Thoracic aorta (tissue), 2 donors: ENCODE measurements around the gene AP1S3. TPM values are rescaled to one million over a fixed set of nuclear protein-coding genes. Genes with fewer than 3 reads are reported as not detected.
"Not testable (repeated sequence)": the region's sequence is repeated elsewhere in the genome, so short reads cannot be mapped to it uniquely, and the experiment has no call there.

Source experiments
- ATAC-seq: fragments of 150-250 bp; one replicate; pipeline ENCODE4 v1.8.0; 2017; ENCODE audit warnings: low read depth; ENCODE audit not compliant: insufficient number of reproducible peaks, low FRiP score
- DNase-seq: peaks from one replicate; pipeline ENCODE4 v3.0.0-alpha.2; 2020; ENCODE audit warnings: low spot score
- H3K27ac ChIP-seq, 2 donors: fragments of 200-600 bp; sonication (generic); 1 replicate in 1 of 2; 2 replicates in 1 of 2; pipeline ENCODE4 v1.5.1; 2016; ENCODE audit warnings: mild to moderate bottlenecking in 2 of 2, moderate library complexity in 2 of 2
- H3K27me3 ChIP-seq: fragments of 200-600 bp; sonication (generic); replicated peaks from 2 replicates; pipeline ENCODE4 v1.6.0; 2016; ENCODE audit warnings: mild to moderate bottlenecking; ENCODE audit not compliant: insufficient read depth
- H3K36me3 ChIP-seq: fragments of 200-600 bp; sonication (generic); one replicate; pipeline ENCODE4 v1.5.1; 2016
- H3K4me1 ChIP-seq, 2 donors: fragments of 200-600 bp; sonication (generic); 1 replicate in 1 of 2; 2 replicates in 1 of 2; pipeline versions ENCODE4 v1.5.1 to v1.6.0; 2016; ENCODE audit warnings: low read depth in 2 of 2, mild to moderate bottlenecking in 1 of 2; ENCODE audit not compliant: control insufficient read depth in 1 of 2
- H3K4me3 ChIP-seq: fragments of 200-600 bp; sonication (generic); 2 replicates; pipeline ENCODE4 v1.5.1; 2016; ENCODE audit warnings: mild to moderate bottlenecking
- H3K9me3 ChIP-seq: fragments of 200-600 bp; sonication (generic); 2 replicates; pipeline ENCODE4 v1.5.1; 2016
- total RNA-seq, 2 donors: library from RNA; depleted of rRNA; stranded (reverse); fragments of >200 nt; gene quantifications; one replicate each; pipeline versions ENCODE4 v1.1.0 to v1.2.3, GENCODE V29; 2016
- TF ChIP-seq, protein P1 (sequence below): fragments of 200-600 bp; sonication (generic); IDR thresholded peaks from one replicate; pipeline ENCODE4 v1.5.1; 2019; ENCODE audit warnings: antibody characterized with exemption

Gene AP1S3
- total RNA-seq, 2 donors from 2014 or later = 0.95 to 3.0 TPM

DNA sequence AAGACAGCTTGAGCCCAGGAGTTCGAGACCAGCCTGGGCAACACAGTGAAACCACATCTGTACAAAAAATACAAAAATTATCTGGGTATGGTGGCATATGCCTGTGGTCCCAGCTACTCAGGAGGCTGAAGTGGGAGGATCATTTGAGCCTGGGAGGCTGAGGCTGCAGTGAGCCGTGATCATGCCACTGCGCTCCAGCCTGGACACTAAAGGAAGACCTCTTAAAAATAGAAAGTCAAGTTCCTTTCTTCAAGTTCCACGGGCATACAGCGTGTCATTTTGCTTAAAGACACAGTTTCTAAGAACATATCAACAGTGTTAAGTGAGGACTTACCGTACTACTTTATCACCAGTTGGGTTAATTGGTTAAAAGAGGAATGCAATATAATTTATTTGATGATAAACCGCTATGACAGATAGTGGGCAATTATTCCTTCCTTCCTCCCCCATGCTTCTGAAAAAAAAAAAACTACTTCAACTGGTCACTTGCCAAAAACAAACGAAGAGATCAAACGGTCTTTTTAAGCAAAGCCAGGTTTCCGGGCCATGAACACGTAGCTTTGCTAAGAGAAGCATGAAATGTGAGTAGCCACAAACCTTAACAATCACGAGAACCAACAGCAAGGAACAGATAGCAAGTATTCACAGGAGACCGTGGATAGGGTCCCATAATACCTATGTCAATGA lies 21.4 kb downstream of the AP1S3 start:
- no peak for DNase-seq
- Histone ChIP-seq H3K4me3 (no peak overlapping the region), H3K4me1 (peaks cover 9 to 19% of the 10 kb centered on the region in 2 donors), H3K9me3 (no peaks in the 10 kb centered on the region), H3K36me3 (no peaks in the 10 kb centered on the region), H3K27ac (no peak overlapping the region), H3K27me3 (no peaks in the 10 kb centered on the region)
- TF ChIP-seq, protein P1, sequence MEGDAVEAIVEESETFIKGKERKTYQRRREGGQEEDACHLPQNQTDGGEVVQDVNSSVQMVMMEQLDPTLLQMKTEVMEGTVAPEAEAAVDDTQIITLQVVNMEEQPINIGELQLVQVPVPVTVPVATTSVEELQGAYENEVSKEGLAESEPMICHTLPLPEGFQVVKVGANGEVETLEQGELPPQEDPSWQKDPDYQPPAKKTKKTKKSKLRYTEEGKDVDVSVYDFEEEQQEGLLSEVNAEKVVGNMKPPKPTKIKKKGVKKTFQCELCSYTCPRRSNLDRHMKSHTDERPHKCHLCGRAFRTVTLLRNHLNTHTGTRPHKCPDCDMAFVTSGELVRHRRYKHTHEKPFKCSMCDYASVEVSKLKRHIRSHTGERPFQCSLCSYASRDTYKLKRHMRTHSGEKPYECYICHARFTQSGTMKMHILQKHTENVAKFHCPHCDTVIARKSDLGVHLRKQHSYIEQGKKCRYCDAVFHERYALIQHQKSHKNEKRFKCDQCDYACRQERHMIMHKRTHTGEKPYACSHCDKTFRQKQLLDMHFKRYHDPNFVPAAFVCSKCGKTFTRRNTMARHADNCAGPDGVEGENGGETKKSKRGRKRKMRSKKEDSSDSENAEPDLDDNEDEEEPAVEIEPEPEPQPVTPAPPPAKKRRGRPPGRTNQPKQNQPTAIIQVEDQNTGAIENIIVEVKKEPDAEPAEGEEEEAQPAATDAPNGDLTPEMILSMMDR = no peak
- peak; percentile 3 for ATAC-seq

GRCh38 chr2:223815186-223815883 lies 22.0 kb downstream of the AP1S3 start:
- no peak overlapping the region for H3K4me3 ChIP-seq
- no peak overlapping the region for H3K27ac ChIP-seq
- peaks cover 9 to 19% of the 10 kb centered on the region in 2 donors for H3K4me1 ChIP-seq
- H3K9me3 ChIP-seq = no peaks in the 10 kb centered on the region
- no peaks in the 10 kb centered on the region for H3K27me3 ChIP-seq
- ATAC-seq = peak; percentile 74
- TF ChIP-seq, protein P1 = no peak
- H3K36me3 ChIP-seq = no peaks in the 10 kb centered on the region
- DNase-seq = no peak

DNA sequence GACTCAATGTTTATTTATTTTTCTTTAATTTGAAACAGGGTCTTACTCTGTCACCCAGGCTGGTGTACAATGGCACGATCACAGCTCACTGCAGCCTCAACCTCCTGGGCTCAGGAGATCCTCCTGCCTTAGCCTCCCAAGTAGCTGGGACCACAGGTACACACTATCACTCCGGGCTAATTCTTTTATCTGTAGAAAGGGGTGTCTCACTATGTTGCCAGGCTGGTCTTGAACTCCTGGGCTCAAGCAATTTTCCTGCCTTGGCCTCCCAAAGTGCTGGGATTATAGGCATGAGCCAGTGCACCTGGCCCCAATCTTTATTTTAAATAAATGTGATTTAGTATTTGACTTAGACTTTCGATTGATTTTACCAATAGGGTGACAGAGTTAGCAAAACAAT lies 22.6 kb downstream of the AP1S3 start:
- not testable (repeated sequence) for ATAC-seq, H3K9me3 ChIP-seq, H3K36me3 ChIP-seq, DNase-seq, H3K4me3 ChIP-seq, H3K27me3 ChIP-seq
- Histone ChIP-seq H3K27ac (peak overlapping the region in 1 of 2 donors; percentile 46), H3K4me1 (peaks cover 9 to 19% of the 10 kb centered on the region in 2 donors)

DNA sequence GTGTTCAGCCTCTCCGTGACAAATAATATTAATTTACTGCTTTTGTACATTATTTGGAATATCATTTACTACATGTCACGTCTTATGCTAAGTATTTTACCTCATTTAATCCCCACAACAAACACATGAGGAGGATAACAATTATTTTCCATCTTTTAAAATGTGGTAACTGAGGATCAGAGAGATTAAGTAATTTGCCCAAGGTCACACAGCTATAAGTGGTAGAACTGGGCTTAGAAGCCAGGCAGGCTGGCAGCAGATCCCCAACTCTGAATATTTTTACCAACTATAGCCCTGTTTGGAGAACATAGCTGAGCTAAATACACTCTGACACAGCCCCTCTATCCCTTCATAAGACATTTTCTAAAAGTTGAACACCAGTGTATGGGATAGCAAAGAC lies 24.1 kb downstream of the AP1S3 start:
- no peak overlapping the region for H3K4me3 ChIP-seq
- DNase-seq (no peak), ATAC-seq (no peak)
- peaks cover 6 to 15% of the 10 kb centered on the region in 2 donors for H3K4me1 ChIP-seq
- TF ChIP-seq, protein P1 = no peak
- no peaks in the 10 kb centered on the region for H3K36me3 ChIP-seq
- no peaks in the 10 kb centered on the region for H3K27me3 ChIP-seq
- H3K9me3 ChIP-seq = no peaks in the 10 kb centered on the region
- no peak overlapping the region for H3K27ac ChIP-seq

- Histone ChIP-seq H3K4me3 (no peak overlapping the region), H3K27ac (no peak overlapping the region), H3K4me1 (peaks cover 6 to 15% of the 10 kb centered on the region in 2 donors), H3K9me3 (no peaks in the 10 kb centered on the region), H3K27me3 (no peaks in the 10 kb centered on the region), H3K36me3 (no peaks in the 10 kb centered on the region)
- ATAC-seq (no peak), DNase-seq (no peak)
- TF ChIP-seq, protein P1 = no peak
Observed at GRCh38 chr2:223811757-223812156, 25.6 kb downstream of the AP1S3 start.
